K562 (cell line): Measurements from ENCODE around the gene LTBP1. TPM values are rescaled to one million over a fixed set of nuclear protein-coding genes. Genes with fewer than 3 reads are reported as not detected.

Source experiments
- FOXJ3 ChIP-seq: sonication (generic); formaldehyde crosslinking; IDR thresholded peaks from 2 replicates; pipeline ENCODE4 v1.4.0; 2020; ENCODE audit warnings: mild to moderate bottlenecking, missing genetic modification reagents
- FUS ChIP-seq: fragments of 200-400 bp; formaldehyde crosslinking; optimal IDR thresholded peaks from 2 replicates; pipeline ENCODE3; 2017; ENCODE audit warnings: low read depth, low read length
- MECOM ChIP-seq: fragments of 250-450 bp; sonication (Bioruptor Pico); IDR thresholded peaks from 2 replicates; pipeline ENCODE4 v1.8.0; 2022; ENCODE audit warnings: inconsistent platforms
- MYNN ChIP-seq, 2 experiments: sonication (generic); formaldehyde crosslinking in 1 of 2; IDR thresholded peaks; 2 replicates each; pipeline versions ENCODE4 v1.5.0 to v1.6.1; 2016 to 2020; ENCODE audit warnings: antibody characterized with exemption in 1 of 2, missing genetic modification reagents in 1 of 2
- SMAD3 ChIP-seq: fragments of 450-650 bp; formaldehyde crosslinking; conservative IDR thresholded peaks from 2 replicates; pipeline ENCODE4 v1.4.0; 2020; ENCODE audit warnings: mild to moderate bottlenecking
- polyA plus RNA-seq, 8 experiments: library from polyadenylated mRNA; depleted of rRNA in 4 of 8; stranded (reverse) in 5 of 8; unstranded in 3 of 8; fragments of >200 nt; fragmentation: Nextera tagmentation in 2 of 8; fragmentation: Illumina TruSeq in 1 of 8; extraction: Ambion mirVana in 2 of 8; extraction: Trizol in 1 of 8; gene quantifications; 2 replicates each; pipeline versions ENCODE4 v1.2.1 to v1.2.3, GENCODE V29; 2011 to 2014; ENCODE audit warnings: inconsistent platforms in 1 of 8, missing spikeins in 1 of 8
- total RNA-seq, 7 experiments: library from RNA; depleted of rRNA in 6 of 7; stranded (reverse); fragments of >200 nt in 6 of 7; fragmentation: Illumina TruSeq in 2 of 7; extraction: Trizol in 2 of 7; gene quantifications; 2 replicates each; pipeline versions ENCODE4 v1.2.1 to v1.2.3, GENCODE V29; 2011 to 2021; ENCODE audit warnings: low replicate concordance in 1 of 7
- TF ChIP-seq, protein P1 (sequence below): fragments of 450-650 bp; IDR thresholded peaks from 2 replicates; pipeline ENCODE4 v1.6.1; 2016; ENCODE audit warnings: mild to moderate bottlenecking, moderate library complexity
- TF ChIP-seq, protein P2 (sequence below), 2 experiments: fragments of 450-650 bp; formaldehyde crosslinking in 1 of 2; IDR thresholded peaks; 2 replicates each; pipeline versions ENCODE4 v1.4.0 to v1.6.1; 2014 to 2020; ENCODE audit warnings: mild to moderate bottlenecking in 2 of 2, borderline replicate concordance in 1 of 2, low read depth in 1 of 2

LTBP1 gene
- total and polyA plus RNA-seq, 9 of the 15 experiments (the other 6 are each of a cell fraction or from before 2014, with no cell fraction given), result 3.6 to 16.4 (median 8.5) TPM

DNA sequence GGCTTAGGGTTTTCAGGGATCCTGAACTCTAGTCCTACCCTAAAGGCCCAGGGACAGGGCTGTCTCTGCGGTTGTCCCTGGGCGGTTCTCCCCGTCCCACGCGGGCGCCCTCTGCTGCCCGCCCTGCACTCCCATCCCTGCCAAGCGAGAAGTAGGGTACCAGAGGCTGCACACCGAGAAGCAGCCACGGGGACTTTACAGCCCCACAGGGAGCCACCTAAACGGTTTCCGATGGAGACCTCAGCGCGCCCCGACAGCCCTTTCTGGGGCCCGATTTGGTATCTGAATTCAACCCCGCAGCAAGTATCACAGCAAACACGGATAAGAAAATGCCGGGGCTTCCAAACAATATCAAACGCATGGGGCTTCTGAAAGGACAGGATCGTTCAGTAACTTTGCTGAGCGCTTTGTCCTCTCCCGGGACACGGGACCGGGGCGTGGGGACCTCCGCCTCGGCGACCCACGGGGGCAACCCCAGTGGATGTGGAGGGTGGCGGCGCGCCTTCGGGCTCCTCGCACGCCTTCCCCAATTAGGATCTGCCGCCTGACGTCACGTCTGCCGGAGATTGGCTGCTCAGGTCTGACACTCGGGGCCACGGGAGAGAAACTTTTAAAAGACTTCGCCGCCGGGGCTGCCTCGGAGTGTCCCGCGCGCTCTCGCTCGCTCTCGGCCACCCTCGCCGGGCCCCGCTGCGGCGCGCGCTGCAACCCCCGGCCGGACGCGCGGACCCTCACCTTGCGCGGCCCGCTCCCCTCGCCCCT lies at the start of gene LTBP1 (continued):
- TF ChIP-seq, protein P1, sequence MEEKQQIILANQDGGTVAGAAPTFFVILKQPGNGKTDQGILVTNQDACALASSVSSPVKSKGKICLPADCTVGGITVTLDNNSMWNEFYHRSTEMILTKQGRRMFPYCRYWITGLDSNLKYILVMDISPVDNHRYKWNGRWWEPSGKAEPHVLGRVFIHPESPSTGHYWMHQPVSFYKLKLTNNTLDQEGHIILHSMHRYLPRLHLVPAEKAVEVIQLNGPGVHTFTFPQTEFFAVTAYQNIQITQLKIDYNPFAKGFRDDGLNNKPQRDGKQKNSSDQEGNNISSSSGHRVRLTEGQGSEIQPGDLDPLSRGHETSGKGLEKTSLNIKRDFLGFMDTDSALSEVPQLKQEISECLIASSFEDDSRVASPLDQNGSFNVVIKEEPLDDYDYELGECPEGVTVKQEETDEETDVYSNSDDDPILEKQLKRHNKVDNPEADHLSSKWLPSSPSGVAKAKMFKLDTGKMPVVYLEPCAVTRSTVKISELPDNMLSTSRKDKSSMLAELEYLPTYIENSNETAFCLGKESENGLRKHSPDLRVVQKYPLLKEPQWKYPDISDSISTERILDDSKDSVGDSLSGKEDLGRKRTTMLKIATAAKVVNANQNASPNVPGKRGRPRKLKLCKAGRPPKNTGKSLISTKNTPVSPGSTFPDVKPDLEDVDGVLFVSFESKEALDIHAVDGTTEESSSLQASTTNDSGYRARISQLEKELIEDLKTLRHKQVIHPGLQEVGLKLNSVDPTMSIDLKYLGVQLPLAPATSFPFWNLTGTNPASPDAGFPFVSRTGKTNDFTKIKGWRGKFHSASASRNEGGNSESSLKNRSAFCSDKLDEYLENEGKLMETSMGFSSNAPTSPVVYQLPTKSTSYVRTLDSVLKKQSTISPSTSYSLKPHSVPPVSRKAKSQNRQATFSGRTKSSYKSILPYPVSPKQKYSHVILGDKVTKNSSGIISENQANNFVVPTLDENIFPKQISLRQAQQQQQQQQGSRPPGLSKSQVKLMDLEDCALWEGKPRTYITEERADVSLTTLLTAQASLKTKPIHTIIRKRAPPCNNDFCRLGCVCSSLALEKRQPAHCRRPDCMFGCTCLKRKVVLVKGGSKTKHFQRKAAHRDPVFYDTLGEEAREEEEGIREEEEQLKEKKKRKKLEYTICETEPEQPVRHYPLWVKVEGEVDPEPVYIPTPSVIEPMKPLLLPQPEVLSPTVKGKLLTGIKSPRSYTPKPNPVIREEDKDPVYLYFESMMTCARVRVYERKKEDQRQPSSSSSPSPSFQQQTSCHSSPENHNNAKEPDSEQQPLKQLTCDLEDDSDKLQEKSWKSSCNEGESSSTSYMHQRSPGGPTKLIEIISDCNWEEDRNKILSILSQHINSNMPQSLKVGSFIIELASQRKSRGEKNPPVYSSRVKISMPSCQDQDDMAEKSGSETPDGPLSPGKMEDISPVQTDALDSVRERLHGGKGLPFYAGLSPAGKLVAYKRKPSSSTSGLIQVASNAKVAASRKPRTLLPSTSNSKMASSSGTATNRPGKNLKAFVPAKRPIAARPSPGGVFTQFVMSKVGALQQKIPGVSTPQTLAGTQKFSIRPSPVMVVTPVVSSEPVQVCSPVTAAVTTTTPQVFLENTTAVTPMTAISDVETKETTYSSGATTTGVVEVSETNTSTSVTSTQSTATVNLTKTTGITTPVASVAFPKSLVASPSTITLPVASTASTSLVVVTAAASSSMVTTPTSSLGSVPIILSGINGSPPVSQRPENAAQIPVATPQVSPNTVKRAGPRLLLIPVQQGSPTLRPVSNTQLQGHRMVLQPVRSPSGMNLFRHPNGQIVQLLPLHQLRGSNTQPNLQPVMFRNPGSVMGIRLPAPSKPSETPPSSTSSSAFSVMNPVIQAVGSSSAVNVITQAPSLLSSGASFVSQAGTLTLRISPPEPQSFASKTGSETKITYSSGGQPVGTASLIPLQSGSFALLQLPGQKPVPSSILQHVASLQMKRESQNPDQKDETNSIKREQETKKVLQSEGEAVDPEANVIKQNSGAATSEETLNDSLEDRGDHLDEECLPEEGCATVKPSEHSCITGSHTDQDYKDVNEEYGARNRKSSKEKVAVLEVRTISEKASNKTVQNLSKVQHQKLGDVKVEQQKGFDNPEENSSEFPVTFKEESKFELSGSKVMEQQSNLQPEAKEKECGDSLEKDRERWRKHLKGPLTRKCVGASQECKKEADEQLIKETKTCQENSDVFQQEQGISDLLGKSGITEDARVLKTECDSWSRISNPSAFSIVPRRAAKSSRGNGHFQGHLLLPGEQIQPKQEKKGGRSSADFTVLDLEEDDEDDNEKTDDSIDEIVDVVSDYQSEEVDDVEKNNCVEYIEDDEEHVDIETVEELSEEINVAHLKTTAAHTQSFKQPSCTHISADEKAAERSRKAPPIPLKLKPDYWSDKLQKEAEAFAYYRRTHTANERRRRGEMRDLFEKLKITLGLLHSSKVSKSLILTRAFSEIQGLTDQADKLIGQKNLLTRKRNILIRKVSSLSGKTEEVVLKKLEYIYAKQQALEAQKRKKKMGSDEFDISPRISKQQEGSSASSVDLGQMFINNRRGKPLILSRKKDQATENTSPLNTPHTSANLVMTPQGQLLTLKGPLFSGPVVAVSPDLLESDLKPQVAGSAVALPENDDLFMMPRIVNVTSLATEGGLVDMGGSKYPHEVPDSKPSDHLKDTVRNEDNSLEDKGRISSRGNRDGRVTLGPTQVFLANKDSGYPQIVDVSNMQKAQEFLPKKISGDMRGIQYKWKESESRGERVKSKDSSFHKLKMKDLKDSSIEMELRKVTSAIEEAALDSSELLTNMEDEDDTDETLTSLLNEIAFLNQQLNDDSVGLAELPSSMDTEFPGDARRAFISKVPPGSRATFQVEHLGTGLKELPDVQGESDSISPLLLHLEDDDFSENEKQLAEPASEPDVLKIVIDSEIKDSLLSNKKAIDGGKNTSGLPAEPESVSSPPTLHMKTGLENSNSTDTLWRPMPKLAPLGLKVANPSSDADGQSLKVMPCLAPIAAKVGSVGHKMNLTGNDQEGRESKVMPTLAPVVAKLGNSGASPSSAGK, result peak; percentile 66
- TF ChIP-seq FUS, result no peak
- TF ChIP-seq MECOM (CRISPR knock-in tag), result no peak
- TF ChIP-seq, protein P2, sequence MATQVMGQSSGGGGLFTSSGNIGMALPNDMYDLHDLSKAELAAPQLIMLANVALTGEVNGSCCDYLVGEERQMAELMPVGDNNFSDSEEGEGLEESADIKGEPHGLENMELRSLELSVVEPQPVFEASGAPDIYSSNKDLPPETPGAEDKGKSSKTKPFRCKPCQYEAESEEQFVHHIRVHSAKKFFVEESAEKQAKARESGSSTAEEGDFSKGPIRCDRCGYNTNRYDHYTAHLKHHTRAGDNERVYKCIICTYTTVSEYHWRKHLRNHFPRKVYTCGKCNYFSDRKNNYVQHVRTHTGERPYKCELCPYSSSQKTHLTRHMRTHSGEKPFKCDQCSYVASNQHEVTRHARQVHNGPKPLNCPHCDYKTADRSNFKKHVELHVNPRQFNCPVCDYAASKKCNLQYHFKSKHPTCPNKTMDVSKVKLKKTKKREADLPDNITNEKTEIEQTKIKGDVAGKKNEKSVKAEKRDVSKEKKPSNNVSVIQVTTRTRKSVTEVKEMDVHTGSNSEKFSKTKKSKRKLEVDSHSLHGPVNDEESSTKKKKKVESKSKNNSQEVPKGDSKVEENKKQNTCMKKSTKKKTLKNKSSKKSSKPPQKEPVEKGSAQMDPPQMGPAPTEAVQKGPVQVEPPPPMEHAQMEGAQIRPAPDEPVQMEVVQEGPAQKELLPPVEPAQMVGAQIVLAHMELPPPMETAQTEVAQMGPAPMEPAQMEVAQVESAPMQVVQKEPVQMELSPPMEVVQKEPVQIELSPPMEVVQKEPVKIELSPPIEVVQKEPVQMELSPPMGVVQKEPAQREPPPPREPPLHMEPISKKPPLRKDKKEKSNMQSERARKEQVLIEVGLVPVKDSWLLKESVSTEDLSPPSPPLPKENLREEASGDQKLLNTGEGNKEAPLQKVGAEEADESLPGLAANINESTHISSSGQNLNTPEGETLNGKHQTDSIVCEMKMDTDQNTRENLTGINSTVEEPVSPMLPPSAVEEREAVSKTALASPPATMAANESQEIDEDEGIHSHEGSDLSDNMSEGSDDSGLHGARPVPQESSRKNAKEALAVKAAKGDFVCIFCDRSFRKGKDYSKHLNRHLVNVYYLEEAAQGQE (IDR thresholded peaks at IDR 0.05; ENCODE audit: borderline replicate concordance), result peak; percentile 69
- TF ChIP-seq, protein P2 (CRISPR knock-in tag; IDR thresholded peaks at IDR 0.05; ENCODE audit: low read depth), result no peak
- TF ChIP-seq FOXJ3 (CRISPR knock-in tag), result no peak
- TF ChIP-seq SMAD3 (CRISPR knock-in tag), result no peak
- TF ChIP-seq MYNN (IDR thresholded peaks at IDR 0.05), result peak; percentile 65; the same call in 1 of the 2 replicates
- TF ChIP-seq MYNN (CRISPR knock-in tag; IDR thresholded peaks at IDR 0.05), result no peak
